Activated T-helper 1 cell treated with Interleukin-2 at 50 U/mL for 16 hours (primary cell): Measurements from ENCODE around the gene CLCF1.
"Not testable (repeated sequence)": the region's sequence is repeated elsewhere in the genome, so short reads cannot be mapped to it uniquely, and the experiment has no call there.

ENCODE experiments used
- DNase-seq: peaks from one replicate; pipeline ENCODE4 v3.0.0-alpha.2; 2020; ENCODE audit warnings: low read depth

The CLCF1 gene

GRCh38 chr11:67408437-67409200 lies 35.2 kb upstream of the CLCF1 start:
- no peak for DNase-seq

- no peak for DNase-seq
These were observed 34.3 kb upstream of the CLCF1 start for GRCh38 chr11:67407688-67408163.

DNA sequence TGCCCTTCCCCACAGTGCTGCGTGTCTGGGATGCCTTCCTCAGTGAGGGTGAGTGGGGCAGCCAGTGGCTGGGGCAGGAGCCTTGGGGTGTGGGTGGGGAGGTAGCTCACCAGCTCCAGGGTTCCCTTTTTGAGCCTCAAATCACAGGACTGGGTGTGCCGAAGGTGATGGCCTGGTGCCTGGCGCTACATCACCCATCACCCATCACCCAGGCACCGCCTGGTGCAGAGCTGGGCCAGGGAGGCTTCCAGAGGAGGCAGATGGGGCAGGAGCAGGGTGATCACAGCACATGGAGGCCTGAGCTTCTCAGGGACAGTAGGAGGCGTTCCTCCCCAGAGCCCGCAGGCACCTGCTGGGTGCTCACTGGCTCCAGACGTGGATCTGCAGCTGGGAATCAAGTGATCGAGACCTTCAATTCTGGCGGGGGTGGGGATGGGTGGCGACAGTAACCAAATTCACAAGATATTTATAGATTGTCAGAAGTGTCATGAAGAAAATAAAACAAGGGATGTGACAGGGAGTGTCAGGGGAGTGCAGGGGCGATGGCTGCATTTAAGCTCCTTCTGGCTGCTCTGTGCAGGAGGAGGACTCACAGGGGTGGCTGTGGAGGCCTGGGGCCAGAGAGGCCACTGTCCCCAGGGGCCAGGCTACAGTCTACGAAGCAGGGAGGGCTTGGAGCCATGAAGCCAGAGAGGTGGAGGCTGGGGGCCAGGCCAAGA lies 33.7 kb upstream of the CLCF1 start:
- no peak for DNase-seq

GRCh38 chr11:67406420-67406968 lies 33.1 kb upstream of the CLCF1 start:
- no peak for DNase-seq

- DNase-seq: no peak
These were observed 32.4 kb upstream of the CLCF1 start for GRCh38 chr11:67405688-67406339.

DNA sequence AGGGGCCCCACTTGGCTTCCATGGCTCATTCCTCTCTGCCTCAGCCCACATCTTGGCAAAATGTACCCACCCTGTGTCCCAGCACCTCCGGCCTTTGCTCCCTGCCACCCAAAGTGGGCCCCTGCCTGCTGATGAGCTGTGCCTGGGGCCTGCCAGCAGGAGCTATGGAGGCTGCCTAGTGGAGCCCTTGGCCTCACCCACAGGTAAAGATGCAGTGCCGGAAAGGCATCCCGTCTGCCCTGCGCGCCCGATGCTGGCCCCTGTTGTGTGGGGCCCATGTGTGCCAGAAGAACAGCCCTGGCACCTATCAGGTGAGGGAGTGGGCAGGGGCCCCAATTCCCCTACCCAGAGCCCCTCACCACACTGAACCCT lies 31.8 kb upstream of the CLCF1 start:
- no peak for DNase-seq

DNA sequence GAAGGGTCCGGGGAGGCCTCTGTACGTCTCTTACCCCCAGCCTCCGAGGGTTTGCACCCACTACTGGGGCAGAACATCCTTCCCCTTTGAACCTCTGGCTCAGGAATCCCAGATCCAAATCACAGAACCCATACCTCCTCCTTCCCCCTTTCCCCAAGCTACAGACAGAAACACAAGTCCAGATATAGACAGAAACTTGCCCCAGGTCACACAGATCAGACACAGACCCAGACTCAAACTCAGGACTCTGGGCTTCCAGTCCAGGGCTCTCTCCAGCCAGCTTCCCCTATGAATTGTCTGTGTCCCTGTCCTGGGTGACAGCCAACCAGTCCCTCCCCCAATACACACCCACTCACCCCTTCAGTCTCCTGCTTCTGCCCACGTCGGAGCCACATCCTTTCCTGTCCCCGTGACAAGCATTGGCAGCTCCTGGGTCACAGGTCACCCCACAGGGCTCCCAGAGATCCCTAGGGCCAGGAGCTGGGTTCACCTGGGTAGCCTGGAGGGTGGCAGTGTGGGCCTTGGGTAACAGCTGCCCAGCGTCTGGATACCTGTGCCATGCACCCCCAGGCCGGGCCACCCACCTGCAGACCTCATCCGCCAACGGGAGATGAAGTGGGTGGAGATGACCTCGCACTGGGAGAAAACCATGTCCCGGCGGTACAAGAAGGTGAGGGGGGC lies 31.3 kb upstream of the CLCF1 start:
- DNase-seq: no peak

DNA sequence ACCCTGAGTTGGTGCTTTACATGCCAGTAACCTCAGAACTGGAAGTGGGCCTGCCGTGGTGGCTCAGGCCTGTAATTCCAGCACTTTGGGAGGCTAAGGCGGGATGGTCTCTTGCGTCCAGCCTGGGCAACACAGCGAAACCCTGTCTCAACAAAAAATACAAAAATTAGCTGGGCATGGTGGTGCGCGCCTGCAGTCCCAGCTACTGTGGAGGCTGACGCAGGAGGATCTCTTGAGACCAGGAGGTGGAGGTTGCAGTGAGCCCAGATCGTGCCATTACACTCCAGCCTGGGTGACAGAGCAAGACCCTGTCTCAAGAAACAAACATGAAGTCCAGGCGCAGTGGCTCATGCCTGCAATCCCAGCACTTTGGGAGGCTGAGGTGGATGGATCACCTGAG lies 29.7 kb upstream of the CLCF1 start:
- not testable (repeated sequence) for DNase-seq

DNA sequence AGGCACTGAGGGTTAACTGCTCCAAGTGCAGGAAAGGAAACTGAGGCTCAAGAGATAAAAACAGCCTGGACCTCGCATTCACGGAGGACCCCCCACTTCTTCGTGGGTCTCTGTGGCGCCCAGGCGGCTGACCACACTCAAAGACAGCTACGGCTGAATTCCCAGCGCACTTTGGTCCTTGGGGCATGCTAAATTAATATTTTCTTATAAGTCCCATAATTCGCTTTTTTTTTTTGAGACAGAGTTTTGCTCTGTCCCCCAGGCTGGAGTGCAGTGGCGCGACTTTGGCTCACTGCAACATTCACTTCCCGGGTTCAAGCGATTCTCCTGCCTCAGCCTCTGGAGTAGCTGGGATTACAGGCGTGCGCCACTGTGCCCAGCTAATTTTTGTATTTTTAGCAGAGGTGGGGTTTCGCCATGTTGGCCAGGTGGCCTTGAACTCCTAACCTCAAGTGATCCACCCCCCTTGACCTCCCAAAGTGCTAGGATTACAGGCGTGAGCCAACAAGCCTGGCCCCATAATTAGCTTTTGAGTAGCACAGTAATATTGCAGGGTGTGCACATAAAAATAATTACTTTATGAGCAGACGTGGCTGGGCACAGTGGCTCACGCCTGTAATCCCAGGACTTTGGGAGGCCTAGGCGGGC lies 28.9 kb upstream of the CLCF1 start:
- DNase-seq: not testable (repeated sequence)

DNA sequence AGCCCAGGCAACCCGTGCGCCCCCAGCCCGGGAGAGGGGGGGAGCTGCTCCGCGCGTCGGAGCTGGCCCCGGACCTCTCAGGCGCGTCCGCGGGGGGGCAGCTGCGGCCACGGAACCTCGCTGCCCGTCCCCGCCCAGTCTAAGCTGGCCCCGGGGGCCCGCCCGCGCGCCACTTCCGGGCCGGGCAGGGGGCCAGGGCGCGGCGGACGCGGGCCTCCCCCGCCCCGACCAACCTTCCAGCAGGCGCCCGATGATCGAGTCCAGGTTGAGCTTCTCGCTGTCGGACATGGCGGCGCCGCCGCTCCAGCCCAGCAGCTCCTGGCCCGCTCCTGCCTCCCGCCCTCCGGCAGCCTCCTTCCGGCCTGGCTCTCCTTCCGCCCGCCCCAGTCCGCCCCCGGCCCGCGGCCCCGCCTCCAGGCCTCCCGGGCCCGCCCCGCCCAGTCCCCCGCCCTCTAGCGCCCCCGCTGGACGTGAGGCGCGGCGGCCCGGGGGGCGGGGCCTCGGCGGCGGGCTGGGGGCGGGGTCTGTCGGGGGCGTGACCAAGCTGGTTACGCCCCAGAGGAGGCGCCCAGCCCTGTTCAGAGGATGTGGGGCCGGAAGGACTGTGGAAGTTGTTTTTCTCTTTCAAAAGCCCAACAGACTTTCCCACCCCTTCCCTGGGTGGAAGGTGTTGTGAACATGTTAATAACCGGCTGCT lies 28.2 kb upstream of the CLCF1 start, which contains the start of gene PPP1CA:
Gene PPP1CA (minus strand): TSS at position 364 of the 697 bp plus-strand sequence. CDS start 76 bp downstream, at position 288.
- DNase-seq: peak; percentile 90

- DNase-seq: no peak
These were observed 27.6 kb upstream of the CLCF1 start for GRCh38 chr11:67400942-67401494.

- DNase-seq: no peak
These were observed 27.0 kb upstream of the CLCF1 start for GRCh38 chr11:67400251-67400941.

DNA sequence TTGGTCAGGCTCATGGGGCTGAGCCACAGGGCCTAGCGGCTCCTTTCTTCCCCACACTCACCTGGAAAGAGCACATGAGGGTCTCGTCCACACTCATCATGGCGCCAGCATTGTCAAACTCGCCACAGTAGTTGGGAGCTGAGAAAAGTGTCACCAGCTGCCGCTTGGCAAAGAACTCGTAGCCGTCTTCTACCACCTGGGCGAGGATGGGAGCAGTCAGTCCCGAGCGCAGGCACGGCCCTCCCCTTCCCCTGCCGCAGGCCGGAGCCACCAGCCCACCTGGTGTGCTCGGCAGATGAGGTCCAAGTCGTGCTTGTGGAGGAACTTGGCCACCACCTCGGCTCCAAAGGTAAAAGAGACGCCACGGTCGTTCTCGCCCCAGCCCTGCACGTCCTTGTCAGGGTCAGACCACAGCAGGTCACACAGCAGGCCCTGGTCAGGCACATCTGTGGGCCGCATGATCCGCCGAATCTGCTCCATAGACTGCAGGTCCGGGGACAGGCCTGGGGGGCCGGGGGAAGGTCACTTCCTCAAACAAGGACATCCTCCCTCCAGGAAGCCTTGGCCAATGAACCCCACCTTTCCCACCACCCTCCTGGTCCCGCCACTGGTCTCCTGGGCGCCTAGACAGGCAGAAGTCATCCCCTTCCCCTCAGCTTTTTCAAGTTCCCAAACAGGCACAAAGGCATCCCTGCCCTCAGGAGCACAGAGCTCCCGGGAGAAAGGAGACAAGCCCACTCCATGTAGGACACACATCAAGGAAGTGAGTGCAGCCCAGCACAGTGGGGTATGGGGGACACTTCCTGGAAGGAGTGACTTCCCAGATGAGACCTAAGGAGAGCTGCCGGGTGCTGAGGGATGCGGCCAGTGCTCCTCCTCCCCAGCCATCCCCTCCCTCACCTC lies 25.5 kb upstream of the CLCF1 start:
- no peak for DNase-seq

DNA sequence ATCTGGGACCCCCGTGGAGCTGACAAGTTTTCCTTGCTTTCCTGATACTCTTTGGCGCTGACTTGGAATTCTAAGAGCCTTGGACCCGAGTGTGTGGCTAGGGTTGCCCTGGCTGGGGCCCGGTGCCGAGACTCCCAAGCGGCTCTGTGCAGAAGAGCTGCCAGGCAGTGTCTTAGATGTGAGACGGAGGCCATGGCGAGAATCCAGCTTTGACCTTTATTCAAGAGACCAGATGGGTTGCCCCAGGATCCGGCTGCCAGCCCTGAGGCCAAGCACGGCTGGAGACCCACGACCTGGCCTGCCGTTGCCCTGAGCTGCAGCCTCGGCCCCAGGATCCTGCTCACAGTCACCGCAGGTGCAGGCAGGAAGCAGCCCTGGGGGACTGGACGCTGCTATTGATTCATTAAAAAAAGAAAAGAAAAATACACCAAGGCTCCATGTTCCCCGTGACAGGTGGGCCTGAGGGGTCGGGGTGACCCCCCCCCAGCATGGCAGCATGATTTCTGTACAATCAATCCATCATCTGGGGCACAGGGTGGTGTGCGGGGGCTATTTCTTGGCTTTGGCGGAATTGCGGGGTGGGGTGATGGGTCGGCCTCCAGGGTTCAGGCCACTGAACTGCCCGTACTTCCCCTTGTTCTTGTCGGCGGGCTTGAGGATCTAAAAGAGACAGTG lies 24.7 kb upstream of the CLCF1 start:
- DNase-seq: no peak

DNA sequence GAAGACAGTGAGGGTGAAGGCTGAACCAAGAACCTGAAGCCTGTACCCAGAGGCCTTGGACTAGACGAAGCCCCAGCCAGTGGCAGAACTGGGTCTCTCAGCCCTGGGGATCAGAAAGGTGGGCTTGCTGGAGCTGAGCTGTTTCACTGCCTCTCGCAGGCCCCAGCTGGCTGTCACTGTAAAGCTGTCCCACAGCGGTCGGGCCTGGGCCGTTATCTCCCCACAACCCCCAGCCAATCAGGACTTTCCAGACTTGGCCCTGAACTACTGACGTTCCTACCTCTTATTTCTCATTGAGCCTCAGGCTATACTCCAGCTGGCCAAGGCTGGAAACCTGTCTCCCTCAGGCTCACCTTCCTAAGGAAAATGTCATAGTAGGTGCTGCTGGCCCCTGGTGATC lies 24.1 kb upstream of the CLCF1 start:
- no peak for DNase-seq

DNA sequence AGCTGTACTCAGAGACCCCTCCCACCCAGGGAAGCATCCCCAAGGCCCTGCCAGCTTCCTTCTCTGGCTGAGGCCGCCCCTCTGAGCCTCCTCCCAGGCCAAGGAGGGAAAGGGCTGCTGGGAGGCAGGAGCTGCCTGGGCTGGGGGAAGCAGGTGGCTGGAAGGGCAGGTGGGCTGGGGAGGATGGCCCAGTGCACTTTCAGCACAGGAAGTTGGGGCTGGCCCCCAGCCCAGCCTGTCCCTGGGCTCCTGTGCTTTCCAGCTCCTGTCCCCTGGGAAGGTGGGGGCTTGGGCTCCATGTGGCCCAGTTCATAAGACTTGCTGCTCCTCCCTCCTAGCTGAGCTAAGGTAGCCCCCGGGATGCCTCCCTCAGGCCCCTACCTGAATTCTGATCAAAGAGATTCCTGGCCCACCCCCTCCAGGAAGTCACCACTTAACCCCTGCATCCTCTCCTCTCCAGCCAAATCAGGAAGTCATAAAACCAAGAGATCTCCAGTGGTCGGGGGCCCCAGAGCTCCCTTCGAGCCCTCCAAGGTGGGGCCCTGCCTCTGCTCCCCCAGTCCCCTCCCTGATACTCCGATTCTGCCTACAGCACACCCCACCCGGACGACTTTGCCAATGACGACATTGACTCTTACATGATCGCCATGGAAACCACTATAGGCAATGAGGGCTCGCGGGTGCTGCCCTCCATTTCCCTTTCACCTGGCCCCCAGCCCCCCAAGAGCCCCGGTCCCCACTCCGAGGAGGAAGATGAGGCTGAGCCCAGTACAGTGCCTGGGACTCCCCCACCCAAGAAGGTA lies 23.4 kb upstream of the CLCF1 start:
- DNase-seq: no peak

DNA sequence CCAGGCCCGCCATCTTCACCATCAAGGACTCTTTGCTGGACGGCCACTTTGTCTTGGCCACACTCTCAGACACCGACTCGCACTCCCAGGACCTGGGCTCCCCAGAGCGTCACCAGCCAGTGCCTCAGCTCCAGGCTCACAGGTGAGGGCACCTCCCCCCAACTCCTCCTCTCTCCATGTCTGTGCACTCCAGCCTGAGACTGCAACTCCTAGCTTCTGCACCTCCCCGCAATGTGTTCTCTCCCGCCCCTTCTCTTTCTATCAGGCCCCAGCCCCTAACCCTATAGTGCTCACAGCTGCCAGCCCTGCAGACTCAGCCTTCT lies 22.8 kb upstream of the CLCF1 start:
- DNase-seq: no peak
